OCI-LY3 (cell line): Measurements from ENCODE around the gene TEX35.

Experiments used
- H2AFZ ChIP-seq: fragments of 200-600, 300-600 bp; shearing (Covaris generic); 2 replicates; pipeline ENCODE4 v1.6.0; 2014; ENCODE audit warnings: antibody characterized with exemption, low read depth, low read length
- H3K27ac ChIP-seq: fragments of 200-600, 300-600 bp; sonication (generic); 2 replicates; pipeline ENCODE4 v1.5.1; 2014; ENCODE audit warnings: mild to moderate bottlenecking, low read length, moderate library complexity, mixed read lengths
- H3K27me3 ChIP-seq: fragments of 200-600, 300-600 bp; sonication (generic); 2 replicates; pipeline ENCODE4 v1.6.1; 2014; ENCODE audit warnings: low read depth, low read length, mixed read lengths
- H3K36me3 ChIP-seq: fragments of 200-600, 300-600 bp; sonication (generic); replicated peaks from 2 replicates; pipeline ENCODE3; 2014; ENCODE audit warnings: low read depth, low read length, mixed read lengths
- H3K4me1 ChIP-seq: fragments of 300-600, 200-600 bp; sonication (generic); 2 replicates; pipeline ENCODE4 v1.6.1; 2014; ENCODE audit warnings: low read length, mixed read lengths
- H3K4me2 ChIP-seq: fragments of 200-600, 300-600 bp; sonication (generic); 2 replicates; pipeline ENCODE4 v1.6.1; 2014; ENCODE audit warnings: low read length, mixed read lengths
- H3K4me3 ChIP-seq: fragments of 300-600, 200-600 bp; sonication (generic); 2 replicates; pipeline ENCODE4 v1.5.1; 2014; ENCODE audit warnings: antibody characterized with exemption, mild to moderate bottlenecking, low read length, moderate library complexity
- H3K79me2 ChIP-seq: fragments of 300-600, 200-600 bp; shearing (Covaris generic); 2 replicates; pipeline ENCODE4 v1.6.1; 2014; ENCODE audit warnings: mild to moderate bottlenecking, low read length, mixed read lengths
- H3K9ac ChIP-seq: fragments of 300-600, 200-600 bp; shearing (Covaris generic); 2 replicates; pipeline ENCODE4 v1.6.0; 2014; ENCODE audit warnings: mild to moderate bottlenecking, low read length, moderate library complexity
- H3K9me3 ChIP-seq: fragments of 200-600, 300-600 bp; shearing (Covaris generic); 2 replicates; pipeline ENCODE4 v1.6.1; 2014; ENCODE audit warnings: low read length, mixed read lengths; ENCODE audit not compliant: insufficient read depth
- H4K20me1 ChIP-seq: fragments of 200-600, 300-600 bp; sonication (generic); 2 replicates; pipeline ENCODE4 v1.6.1; 2016; ENCODE audit warnings: low read length, mixed read lengths; ENCODE audit not compliant: insufficient read depth
- EZH2phosphoT487 ChIP-seq: fragments of 200-600 bp; shearing (Covaris generic); IDR thresholded peaks from 2 replicates; pipeline ENCODE4 v1.6.1; 2018; ENCODE audit warnings: antibody characterized with exemption, mixed run types, low read depth
- TF ChIP-seq, protein P1 (sequence below): fragments of 200-600, 300-600 bp; sonication (generic); IDR thresholded peaks from 2 replicates; pipeline ENCODE4 v1.5.1; 2014; ENCODE audit warnings: antibody characterized with exemption, low read length, low read depth

Gene TEX35

DNA sequence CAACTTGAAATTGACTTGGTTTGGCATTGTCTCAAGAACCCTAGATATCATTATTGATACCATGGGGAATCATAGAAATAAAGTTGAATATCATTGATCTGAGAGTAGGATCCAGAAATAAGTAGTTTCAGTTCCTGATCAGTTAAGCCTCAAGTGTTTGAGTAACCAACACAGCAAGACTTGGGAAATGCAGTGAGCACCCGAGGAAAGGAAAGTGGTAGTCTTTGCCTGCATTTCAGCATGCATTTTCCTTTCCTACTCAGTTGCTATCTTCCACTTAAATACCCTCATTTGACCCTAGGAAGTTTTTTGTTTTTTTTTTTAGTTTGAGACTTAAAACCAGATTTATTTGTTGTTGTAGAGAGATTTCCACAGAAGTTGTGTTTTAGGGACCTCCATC is 35.1 kb upstream of the TEX35 start:
- H3K4me1 ChIP-seq, result peaks cover 1% of the 10 kb centered on the region
- TF ChIP-seq EZH2phosphoT487, result no peak
- TF ChIP-seq, protein P1, sequence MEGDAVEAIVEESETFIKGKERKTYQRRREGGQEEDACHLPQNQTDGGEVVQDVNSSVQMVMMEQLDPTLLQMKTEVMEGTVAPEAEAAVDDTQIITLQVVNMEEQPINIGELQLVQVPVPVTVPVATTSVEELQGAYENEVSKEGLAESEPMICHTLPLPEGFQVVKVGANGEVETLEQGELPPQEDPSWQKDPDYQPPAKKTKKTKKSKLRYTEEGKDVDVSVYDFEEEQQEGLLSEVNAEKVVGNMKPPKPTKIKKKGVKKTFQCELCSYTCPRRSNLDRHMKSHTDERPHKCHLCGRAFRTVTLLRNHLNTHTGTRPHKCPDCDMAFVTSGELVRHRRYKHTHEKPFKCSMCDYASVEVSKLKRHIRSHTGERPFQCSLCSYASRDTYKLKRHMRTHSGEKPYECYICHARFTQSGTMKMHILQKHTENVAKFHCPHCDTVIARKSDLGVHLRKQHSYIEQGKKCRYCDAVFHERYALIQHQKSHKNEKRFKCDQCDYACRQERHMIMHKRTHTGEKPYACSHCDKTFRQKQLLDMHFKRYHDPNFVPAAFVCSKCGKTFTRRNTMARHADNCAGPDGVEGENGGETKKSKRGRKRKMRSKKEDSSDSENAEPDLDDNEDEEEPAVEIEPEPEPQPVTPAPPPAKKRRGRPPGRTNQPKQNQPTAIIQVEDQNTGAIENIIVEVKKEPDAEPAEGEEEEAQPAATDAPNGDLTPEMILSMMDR, result no peak
- no peaks in the 10 kb centered on the region for H3K79me2 ChIP-seq
- H3K27ac ChIP-seq, result no peak overlapping the region
- H3K9ac ChIP-seq, result no peak overlapping the region
- H3K4me2 ChIP-seq, result no peak overlapping the region
- H2AFZ ChIP-seq, result no peak overlapping the region
- no peaks in the 10 kb centered on the region for H3K9me3 ChIP-seq
- no peak overlapping the region for H3K4me3 ChIP-seq
- H3K27me3 ChIP-seq, result no peaks in the 10 kb centered on the region
- no peaks in the 10 kb centered on the region for H4K20me1 ChIP-seq
- H3K36me3 ChIP-seq, result no peaks in the 10 kb centered on the region

DNA sequence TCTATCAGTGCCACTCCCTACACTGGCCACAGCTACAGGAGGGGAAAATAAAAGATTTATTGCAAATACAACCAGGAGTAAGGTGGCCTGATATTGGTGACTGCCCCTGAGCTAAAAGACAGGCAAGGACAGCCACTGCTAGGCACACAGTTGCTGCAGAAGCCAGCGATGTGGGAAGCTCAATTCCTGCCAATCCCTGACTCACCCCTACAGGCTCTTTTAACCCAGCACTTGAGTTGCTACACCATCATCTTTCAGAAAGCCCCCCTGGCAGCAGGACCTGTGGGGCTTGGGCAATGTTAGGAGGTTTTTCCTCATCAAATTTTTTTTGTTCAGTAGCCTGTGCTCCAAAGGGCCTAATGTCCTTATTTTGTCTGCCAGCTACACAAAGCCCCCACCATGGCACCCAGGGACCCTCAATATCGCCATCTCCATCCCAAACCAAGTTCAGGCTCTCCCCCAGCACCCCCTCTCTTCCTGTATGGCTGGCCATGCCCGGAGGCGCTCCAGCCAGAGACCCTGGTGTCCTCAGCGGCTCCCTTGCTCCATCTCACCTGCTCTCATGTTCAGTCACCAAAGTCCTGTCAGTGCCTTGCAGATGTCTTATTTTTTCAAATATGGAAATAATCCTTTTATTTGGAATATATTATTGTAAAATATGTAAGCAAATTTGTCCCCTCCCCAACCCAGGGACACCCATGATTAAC is 29.5 kb upstream of the TEX35 start:
- no peak overlapping the region for H3K27ac ChIP-seq
- H3K4me3 ChIP-seq, result no peak overlapping the region
- no peak overlapping the region for H3K4me2 ChIP-seq
- H3K9me3 ChIP-seq, result no peaks in the 10 kb centered on the region
- H3K36me3 ChIP-seq, result no peaks in the 10 kb centered on the region
- TF ChIP-seq, protein P1, result no peak
- no peak for TF ChIP-seq EZH2phosphoT487
- H2AFZ ChIP-seq, result no peak overlapping the region
- H3K9ac ChIP-seq, result no peak overlapping the region
- H3K4me1 ChIP-seq, result peaks cover 7% of the 10 kb centered on the region
- no peaks in the 10 kb centered on the region for H4K20me1 ChIP-seq
- no peaks in the 10 kb centered on the region for H3K27me3 ChIP-seq
- no peaks in the 10 kb centered on the region for H3K79me2 ChIP-seq

DNA sequence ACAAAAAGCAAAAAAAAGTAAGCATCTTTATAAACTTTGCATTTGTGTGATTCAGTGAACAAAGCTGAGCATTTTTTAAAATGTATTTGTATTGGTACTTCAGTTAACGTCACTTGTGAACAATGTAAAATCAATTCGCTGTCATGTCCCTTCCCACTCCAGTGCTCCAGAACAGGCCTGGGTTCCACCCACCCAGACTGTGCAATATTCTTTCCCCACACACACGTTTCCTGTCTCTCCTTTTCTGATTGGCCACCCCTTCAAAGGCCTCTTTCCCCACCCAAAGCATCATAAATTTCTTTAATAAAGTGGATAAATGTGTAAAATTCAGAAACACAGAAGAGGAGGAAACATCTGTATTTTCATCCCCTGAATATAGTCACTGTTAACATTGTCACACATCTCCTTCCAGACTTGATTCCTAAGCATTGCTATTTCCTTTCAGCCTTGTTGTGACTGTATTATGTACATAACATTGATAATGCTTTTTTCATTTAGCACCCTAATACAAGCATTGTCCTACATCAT is 28.1 kb upstream of the TEX35 start:
- no peak overlapping the region for H3K4me3 ChIP-seq

DNA sequence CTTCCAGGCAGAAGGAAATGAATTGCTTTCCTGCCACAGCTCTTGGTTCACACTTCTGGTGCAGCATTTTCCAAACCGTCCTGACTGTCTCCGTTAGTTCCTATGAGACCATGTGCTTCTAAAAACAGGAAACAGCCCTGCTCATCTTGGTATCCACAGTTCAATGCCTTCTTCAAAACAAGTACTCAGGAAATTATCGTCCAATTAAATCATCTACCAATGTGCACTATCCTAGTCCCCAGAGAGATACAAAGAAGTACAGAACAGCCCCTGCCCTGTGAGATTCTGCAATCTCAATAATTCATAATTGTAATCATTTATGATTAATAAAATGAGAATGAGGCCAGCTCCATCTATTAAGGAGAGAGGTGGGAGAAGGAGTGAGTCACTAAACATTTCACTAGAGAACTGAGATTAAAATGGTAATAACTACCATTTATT is 27.3 kb upstream of the TEX35 start:
- Histone ChIP-seq H3K36me3 (no peaks in the 10 kb centered on the region), H3K9me3 (no peaks in the 10 kb centered on the region), H3K4me3 (no peak overlapping the region), H2AFZ (no peak overlapping the region), H3K79me2 (no peaks in the 10 kb centered on the region), H3K9ac (no peak overlapping the region), H3K27me3 (no peaks in the 10 kb centered on the region), H4K20me1 (no peaks in the 10 kb centered on the region), H3K27ac (no peak overlapping the region), H3K4me2 (no peak overlapping the region), H3K4me1 (peaks cover 7% of the 10 kb centered on the region)
- TF ChIP-seq, protein P1, result no peak
- no peak for TF ChIP-seq EZH2phosphoT487

More for the DNA sequence above, 28.1 kb upstream of the TEX35 start:
- Histone ChIP-seq H3K27ac (no peak overlapping the region), H3K4me1 (peaks cover 7% of the 10 kb centered on the region), H4K20me1 (no peaks in the 10 kb centered on the region), H3K4me2 (no peak overlapping the region), H3K36me3 (no peaks in the 10 kb centered on the region), H3K27me3 (no peaks in the 10 kb centered on the region), H2AFZ (no peak overlapping the region), H3K9ac (no peak overlapping the region), H3K79me2 (no peaks in the 10 kb centered on the region), H3K9me3 (no peaks in the 10 kb centered on the region)
- TF ChIP-seq, protein P1, result no peak
- TF ChIP-seq EZH2phosphoT487, result no peak
